ENCODE results near the gene CRACR2B.

CRACR2B gene

DNA sequence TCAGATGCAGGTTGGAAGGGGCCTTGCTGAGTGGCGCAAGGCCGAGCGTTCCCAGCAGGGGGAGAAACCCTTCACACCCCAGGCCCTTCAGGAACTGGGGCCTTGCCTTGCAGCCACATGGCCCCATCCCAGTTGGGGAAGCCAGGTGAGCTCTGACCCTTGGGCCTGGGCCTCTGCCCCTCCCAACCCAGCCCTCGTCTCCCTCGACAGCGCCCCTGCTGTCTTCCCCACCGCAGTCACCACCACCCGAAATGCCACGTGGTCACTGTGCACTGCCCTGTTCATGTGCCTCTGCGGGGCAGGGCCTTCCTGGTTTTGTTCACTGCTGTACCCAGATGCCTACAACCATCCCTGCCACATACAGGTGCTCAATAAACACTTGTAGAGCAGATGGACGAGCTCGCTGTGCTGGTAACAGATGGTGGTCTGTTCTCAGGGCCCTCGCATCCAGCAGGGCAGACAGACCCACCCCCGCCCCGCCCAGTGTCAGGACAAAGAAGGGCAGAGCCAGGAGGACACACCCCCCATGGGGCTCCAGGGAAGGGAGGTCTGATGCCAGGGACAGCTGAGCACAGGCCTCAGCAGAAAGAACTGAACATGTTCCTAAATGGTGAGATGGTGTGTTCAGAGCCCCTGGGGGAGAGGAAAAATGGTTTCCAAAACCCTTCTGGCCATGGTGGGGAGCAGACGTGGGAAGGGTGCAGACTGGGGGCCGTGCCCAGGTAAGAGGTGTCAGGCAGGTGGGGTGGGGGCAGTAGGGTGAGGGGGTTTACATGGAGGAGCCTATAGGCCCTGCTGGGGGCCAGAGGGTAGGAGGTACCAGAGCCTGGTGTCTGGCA, 10.9 kb downstream of the CRACR2B start:
- DNase-seq (ENCODE audit: low read depth in 2 of 2), result no peak

DNA sequence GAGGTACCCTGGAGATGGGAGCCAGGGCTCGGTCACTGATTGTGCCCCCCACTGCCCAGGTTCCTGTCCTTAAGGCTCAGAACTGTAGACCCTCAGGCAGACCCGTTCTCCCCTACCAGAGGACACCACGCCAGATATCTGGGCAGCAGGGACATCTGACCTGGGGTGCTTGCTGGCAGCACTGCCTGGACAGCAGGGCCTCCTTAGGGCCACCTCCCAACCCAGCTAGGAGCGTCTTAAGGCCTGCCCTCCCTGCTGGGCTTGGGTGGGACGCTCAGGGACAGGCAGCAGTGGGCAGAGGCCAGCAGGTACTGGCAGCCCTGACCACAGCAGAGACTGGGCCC, 11.5 kb downstream of the CRACR2B start:
- DNase-seq (ENCODE audit: low read depth in 2 of 2), result no peak

DNA sequence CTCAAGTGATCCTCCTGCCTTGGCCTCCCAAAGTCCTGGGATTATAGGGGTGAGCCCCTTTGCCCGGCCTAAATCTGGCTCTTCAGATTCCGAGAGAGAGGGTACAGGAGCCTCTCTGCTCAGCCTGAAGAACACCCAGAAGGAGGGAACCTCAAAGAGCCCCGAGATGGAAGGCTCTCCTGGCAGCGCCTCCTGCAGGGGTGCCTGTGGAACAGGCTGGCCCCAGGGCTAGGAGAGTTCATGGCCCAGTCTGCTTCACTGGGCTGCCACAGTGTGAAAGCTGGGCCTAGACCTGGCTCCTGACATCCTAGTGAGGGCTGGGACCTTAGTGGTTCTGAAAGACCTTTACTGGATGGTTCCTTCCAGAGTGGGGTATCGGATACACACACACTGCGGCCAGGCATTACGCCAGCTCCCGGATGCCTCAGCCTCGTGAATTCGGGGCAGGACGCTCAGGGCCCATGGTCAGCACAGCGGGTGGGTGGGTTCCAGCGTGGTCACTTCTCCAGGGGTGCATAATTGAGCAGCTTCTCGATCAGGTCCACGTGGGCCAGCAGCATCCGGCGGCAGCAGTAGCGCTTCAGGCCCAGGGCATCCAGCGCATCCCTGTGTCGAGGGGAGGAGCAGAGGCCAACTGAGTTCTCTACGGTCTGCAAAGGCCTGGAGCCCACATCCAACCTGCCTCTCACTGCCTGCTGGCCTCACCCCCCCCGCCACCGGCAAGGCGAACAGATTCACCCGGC, 12.3 kb downstream of the CRACR2B start:
- DNase-seq (ENCODE audit: low read depth in 2 of 2), result no peak

DNA sequence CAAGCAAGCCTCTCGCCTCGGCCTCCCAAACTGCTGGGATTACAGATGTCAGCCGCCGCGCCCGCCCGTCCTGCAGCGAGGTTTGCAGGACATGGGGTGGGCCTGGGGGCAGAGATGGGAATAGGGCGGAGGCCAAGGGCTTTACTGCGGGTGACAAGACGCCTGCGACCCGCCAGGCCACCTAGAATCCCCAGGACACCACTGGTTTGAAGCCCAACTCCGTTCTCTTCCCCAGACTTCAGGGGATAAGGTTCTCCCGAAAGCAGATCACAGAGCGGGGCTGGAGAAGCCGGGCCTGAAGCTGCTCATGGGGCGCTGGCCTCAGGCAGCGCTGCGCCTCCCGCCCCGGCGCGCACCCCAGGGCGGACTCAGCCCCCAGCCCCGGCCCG, 14.3 kb downstream of the CRACR2B start:
- DNase-seq (ENCODE audit: low read depth in 2 of 2), result no peak

DNA sequence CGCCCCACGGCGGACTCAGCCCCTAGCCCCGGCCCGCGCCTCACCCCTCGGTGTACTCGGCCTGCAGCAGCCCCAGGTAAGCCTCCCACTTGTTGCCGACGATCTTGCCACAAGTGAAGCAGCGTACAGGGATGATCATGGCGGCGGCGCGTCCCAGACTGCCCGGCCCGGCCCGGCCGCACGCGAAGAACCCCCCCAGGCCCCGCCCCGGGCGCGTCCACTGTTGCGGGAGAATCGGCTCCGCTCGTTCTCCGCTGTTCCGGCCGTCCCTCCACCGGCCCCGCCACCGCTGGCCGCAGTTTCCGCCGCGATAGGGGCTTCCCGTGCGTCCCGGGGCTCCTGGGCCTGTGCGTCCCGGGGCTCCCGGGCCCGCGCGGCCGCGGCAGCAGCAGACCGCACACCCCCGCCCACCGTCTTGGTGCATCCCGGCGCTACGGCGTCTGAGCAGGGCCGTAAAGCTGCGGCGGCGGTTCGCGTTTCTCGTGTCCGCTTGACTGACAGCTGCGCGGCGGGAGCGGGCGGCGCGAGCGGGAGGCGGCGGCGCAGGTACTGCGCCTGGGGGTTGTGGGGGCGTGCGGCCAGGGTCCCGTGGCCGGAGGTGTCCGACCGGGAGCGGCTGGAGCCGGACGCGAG, 14.8 kb downstream of the CRACR2B start, which contains the start of the genes POLR2L and TSPAN4:
POLR2L (minus strand) TSS at position 160 of the 633 bp plus-strand sequence; CDS start at position 139, 21 bp downstream.
TSPAN4 (plus strand) TSS at position 483 of the 633 bp plus-strand sequence. CDS start 7,453 bp downstream, outside the sequence.
- peak; percentile 71 to 73 for DNase-seq (ENCODE audit: low read depth in 2 of 2)

DNA sequence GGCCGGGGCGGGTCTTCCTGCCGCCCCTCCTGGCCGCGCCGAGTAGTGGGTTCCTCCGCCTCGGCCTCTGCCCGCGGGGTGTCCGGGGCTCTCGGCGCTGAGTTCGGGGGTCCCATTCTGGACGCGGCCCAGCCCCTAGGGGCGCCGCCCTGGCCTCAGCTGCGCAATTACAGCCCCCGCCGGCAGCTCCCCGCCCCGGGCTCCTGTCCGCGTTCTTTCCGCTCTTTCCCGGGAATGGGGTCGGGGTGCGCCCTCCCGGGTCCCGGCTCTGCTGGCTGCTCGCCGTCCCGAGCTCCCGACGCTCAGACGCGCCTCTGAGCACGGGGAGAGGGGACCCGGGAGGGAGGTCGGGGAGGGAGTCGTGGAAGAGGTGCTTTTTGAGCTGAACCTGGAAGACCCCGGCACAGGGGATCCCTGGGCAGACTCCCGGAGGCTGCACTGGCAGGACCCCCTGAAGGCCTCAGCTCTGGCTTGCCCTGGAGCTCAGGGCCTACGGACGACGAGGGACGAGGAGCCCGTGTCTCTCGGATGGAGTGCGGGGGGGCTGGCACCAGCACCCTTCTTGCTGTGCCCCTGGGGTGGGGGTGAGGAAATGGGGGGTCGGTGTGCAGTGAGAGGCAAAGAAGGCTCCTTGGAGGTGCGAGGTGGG, 15.5 kb downstream of the CRACR2B start:
- no peak for DNase-seq (ENCODE audit: low read depth in 2 of 2)

DNA sequence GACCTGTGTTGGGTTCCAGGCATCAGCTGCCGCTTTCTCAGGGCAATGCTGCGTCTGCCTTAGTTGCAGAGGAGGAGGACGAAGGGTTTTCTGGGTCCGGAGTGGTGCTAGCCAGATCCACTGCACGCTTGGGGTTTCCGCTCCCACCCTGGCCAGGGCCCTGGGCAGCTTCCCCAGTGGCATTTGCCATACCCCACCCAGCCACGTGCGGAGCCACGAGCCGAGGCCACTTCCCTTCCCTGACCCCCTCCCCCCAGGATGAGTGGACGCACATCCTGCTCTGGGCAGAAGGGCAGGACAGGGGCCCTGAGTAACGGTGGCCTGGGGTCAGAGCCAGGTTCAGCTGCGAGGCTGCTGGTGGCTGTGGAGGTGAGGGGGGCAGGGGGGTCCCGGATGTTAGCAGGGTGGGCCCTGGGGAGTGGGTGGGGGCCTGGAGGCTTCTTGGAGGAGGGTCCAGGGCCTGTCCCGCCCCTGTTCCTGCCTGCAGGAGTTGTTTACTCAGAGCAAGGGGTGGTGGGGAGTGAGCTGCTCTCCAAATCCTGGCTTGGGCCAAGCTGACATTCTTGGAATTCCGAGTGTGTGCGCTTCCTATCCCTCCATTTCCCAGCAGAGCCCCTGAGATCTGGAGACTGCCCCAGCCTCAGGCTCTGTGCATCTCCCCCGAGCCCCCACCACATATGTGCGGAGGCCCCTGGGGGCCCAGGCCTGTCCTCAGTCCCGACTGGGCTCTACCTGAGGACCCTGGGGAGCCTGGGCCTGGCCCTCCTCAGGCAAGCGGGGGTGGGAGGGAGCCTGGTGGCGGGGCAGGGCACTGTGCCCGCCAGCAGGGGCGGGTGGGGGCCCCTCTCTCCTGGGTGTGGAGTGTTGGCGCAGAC, 16.3 kb downstream of the CRACR2B start:
- no peak for DNase-seq (ENCODE audit: low read depth in 2 of 2)

DNA sequence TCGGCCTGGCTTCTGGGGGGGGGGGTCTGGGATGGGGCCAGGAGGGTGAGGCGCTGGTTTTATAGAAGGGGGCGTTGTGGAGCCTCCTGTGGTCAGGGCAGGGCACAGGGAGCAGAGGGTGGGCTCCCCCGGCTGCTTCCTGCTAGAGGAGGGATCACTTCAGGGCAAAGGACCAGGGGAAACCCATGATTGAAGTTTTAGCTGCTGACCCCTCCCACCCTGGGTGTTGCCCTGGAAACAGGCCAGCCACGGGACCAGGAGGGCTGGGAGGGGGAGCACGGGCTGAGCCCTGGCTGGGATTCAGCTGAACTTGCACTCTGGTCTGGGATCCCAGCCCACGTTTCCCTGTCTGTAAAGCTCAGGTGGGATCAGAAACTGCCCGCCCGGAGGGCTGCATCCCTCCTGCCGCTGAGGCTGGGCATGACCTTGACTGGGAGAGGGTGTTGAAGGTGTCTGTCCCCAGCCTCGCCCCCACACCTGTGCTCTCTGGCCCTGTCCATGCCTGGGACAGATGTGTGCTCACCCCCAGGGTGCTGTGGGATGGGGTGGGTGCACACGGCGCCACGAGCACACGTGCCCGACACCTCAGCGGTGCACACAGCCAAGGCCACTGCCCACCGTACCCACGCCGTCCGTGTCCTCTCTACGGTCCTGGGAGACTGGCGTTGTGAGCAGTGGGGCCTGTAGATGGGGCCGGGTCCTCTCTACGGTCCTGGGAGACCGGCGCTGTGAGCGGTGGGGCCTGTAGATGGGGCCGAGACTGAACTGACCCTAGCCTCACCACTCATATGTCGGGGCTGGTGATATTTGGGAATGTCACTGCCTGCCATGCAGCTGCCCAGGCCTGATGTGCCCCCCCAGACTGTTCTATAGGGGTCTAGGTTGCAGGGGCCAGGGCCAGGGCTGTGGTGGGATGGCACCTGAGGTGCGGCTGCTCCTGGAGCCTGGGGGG, 17.2 kb downstream of the CRACR2B start:
- no peak for DNase-seq (ENCODE audit: low read depth in 2 of 2)

DNA sequence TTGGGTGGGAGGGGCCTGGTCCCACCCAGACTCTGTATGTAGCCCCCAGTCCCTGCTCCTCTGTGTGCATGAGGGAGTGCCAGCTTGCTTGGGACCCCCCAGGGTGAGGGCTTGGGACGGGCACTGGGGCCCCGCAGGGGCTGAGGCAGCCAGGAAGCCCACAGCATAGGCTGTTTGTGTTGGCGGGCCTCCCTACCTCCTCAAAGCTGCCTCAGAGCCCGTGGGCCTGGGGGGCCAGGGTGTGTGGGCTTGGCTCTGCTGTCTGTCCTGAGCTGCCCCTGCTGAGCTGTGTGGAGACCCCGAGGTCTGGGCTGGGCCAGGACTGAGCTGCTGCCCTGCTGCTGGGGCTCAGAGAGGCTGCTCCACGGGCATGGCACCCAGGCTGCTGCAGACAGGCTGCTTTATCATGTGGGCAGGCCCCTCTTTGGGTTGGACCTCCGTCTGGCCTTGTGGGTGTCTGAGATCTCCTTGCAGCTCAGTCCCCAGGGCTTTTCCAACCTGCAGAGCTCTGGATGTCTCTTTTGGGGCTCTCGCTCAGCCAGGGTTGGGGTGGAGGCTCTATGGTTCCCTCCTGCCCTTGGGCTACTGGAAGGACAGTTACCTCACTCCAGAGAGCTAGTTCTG, 18.3 kb downstream of the CRACR2B start:
- DNase-seq (ENCODE audit: low read depth in 2 of 2), result no peak

DNA sequence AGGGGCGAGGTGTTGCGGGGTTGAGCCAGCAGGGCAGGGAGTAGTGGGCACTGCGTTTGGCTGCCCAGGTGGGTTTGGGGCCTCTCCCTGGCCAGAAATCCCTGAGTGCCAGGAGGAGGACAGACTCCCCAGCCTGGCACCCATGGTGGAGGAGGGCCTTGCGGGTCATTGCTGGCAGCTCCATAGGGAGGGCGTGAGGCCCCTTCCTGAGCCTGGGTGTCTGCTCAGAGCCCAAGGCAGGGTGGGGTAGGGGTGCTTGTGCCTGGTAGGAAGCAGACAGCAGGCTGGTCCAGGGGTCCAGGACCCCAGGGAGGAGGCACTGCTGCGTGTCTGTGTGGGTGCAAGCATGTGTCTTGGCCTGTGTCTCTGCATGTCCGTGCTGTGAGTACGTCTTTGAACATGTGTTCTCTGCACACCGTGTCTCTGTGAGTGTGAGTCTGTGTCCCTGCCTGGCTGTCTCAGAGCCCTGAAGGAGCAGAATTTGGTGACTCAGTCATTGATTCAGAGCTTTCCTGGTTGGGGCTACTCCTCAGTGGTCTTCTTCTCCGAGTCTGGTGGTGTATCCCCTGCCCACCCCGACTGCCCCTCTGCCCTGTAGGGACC, 18.9 kb downstream of the CRACR2B start:
- DNase-seq (ENCODE audit: low read depth in 2 of 2), result no peak

DNA sequence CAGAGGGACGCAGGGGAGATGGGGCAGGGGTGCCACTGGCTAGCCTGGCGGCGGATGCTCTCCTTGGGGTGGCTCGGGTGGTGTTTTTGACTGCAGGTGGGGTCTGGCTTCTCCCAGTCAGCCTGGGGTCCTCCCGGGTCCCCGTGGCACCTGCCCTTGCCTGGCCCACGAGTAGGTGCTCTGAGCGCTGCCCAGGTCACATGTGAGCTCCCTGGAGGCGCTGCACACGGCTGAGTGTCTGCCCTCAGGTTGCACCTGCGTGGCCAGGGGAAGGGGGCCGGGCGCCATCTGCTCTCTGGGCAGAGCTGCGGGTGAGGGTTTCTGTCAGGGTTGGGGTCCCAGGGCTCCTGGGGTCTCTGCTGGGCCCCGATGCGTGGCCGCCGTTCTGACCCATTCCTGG, 20.2 kb downstream of the CRACR2B start:
- no peak for DNase-seq (ENCODE audit: low read depth in 2 of 2)

DNA sequence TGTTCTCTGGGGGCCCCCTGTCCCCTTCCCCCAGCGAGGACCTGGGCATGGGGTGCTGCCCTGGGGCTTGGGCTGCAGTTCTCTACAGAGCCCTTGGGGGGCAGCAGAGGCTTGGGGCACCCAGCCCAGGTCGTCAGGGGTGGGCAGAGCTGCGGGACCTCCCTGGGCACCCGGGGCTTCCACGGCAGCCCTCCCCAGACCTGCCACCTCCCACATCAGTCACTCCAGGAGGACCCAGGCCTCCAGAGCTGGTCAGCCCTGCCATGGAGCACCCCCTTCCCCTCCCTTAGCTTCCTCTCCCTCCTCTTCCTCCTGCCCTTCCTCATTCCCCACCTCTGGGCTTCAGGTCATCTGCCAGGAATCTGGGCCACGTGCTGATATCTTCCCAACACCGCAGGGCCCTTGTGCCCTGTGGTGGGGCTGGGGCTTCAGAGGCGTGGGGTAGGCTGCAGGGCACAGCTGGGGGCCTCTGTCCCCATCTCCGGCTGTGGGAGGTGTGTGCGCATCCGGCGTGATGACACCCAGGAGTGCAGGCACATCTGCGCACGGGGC, 20.7 kb downstream of the CRACR2B start:
- peak in 1 of 2 donors; percentile 34 for DNase-seq (ENCODE audit: low read depth in 2 of 2)

DNA sequence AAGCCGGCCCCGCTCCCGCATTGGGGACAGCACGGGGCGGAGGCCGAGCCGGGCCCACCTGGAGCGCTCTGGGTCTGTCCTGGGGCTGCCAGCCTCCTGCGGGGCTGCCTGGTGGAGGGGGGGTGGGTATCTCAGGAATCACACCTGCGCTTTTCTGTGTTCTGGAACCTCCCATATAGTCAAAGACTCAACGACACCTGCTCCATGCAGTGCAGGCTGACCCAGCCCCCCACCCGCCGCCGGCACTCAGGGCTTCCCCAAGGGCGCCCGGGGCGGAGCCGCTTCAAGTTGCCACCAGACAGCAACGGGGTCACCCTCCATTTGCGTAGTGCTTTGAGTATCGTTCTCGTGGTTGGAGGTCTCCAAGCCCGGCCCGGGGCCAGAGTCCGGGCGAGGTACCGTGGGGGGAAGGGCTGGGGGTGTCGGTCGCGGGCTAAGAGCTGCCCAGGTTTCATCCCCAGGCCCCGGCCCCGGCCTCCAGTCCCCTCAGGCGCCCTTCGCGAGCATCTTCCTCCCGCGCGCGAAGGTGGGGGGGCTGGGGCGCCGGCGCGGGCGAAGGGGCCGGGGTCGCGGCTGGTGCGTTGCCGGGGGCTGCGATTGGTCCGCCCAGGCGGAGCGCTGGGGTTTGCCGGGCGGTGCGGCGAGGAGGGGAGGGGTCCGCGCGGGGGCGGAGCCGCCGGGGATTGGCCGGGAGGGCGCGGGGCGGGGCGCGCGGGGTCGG, 21.5 kb downstream of the CRACR2B start:
- DNase-seq (ENCODE audit: low read depth in 2 of 2), result no peak

DNA sequence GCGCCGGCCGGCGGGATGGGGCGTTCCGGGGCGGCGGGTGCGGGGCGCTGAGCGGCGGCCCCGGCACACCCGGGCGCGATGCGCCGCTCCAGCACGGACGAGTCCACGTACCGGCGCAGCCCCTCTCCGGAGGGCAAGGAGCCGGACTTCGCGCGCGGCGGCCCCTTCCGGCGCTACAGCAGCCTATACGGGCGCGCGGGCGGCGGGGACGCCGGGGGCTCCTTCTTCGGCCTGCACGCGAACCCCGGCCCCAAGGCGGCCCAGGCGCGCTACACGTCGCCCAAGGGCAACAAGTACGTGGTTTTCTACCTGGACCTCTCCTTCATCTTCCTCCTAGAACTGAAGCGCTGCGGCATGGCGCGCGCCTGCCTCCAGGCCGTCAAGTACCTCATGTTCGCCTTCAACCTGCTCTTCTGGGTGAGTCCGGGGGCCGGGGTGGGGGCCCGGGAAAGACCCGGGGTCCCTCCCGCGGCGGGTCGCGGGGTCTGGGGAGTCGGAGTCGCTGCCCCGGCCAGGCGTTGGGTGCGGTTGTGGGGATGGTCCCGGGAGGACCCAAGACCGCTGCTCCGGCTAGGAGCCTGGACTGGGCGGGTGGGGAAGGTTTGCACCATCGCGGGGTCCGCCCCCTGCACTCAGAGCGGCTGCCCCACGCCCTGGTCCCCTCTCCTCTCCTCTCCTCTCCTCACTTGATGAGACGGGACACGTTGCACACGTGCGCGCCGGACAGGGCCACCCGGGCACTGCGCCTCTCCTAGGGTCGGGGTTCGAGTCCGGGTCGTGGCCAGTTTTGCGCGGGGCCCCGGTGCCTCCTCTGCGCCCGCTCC, 22.4 kb downstream of the CRACR2B start:
- DNase-seq (ENCODE audit: low read depth in 2 of 2), result no peak

DNA sequence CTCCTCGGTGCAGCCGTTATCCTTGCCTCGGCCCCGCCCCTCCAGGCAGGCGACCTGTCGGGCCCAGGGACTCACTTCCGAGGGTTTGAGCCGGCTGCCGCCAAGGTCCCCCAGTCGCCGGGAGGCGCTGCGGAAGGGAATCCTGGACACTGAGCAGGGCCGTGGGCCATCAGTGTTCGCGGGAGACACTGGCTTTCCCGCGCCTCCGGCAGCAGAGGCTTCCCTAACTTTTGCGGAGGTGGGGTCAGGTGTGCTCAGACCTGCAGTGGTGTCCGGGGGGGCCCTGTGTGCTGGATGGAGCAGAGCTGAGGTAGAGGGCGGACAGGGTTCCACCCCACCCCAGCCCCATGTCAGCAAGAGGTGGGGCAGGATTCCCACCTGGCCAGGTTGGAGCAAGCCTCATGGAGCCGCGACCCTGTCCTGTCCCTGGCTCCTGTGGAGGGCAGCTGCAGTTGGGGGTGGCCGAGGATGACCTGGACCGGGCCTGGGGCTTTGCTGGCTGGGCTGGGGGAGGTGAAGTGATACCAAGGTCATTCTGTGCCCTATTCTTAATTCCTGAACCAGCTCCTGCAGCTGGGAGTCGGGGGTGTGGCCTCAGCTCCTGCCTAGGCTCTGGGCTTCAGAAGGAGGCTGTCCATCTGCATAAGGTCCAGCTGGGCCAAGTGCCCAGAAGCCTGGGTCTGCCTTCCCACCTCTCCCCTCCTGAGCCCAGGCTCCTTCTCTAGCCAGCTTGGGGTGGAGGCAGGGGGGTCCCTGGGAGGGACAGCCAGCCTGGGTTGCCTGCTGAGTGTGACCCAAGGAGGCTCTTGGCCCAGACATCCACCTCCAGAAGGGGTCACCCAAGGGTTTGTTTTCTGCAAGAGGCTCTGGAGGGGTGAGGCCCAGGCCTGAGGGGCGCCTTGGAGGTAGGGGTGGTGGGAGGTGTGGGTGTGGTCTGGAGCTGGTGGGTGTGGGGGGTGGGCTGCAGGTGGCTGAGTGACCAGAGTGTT, 23.4 kb downstream of the CRACR2B start:
- no peak for DNase-seq (ENCODE audit: low read depth in 2 of 2)

DNA sequence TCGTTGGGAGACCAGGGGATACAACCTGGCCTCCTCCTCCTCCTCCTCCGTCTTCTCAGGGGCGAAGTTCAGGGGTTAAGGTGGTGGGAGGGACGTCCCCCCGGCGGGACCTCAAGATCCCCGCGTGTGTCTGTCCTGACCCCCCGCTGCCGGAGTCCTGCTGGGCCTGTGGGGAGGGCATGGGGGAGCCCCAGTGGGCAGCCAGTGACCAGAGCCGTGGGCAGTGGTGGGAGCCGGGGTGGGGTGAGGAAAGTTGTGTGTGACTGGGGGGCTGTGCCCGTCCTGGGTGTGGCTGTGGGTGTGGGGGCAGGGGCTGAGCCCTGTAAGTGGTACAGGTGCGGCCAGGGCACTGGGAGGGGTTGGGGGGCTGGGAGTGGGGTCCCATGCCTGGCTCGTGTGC, 25.0 kb downstream of the CRACR2B start:
- no peak for DNase-seq (ENCODE audit: low read depth in 2 of 2)
